ENCODE results near the gene NTRK2. TPM values are rescaled to one million over a fixed set of nuclear protein-coding genes. Genes with fewer than 3 reads are reported as not detected.

The NTRK2 gene
- total RNA-seq, 1 experiment from 2014 or later, result not detected

GRCh38 chr9:84779883-84780282, 110.4 kb downstream of the NTRK2 start:
- Histone ChIP-seq H3K27ac (no peak overlapping the region), H3K9me3 (ENCODE audit: insufficient read depth, low read depth) (no peaks in the 10 kb centered on the region), H3F3A (ENCODE audit: insufficient read depth, low read depth) (no peaks in the 10 kb centered on the region), H3K9me2 (ENCODE audit: insufficient read depth) (no peaks in the 10 kb centered on the region), H3K36me3 (ENCODE audit: low read depth) (no peaks in the 10 kb centered on the region), H3K4me2 (no peak overlapping the region), H3K4me1 (replicated peaks; ENCODE audit: insufficient read depth) (no peaks in the 10 kb centered on the region), H4K20me1 (ENCODE audit: insufficient read depth) (no peaks in the 10 kb centered on the region), H3K4me3 (no peak overlapping the region), H3K27me3 (ENCODE audit: insufficient read depth, low read depth) (peaks cover 6% of the 10 kb centered on the region; the same call in 1 of the 2 replicates), H3K79me2 (ENCODE audit: low read depth) (no peaks in the 10 kb centered on the region), H2AFZ (no peak overlapping the region)
- BruUV-seq (replicated peaks), result no TSS peak
- POLR2A ChIA-PET (ENCODE audit: unreplicated experiment), result no interaction called here
- CTCF ChIA-PET, result no interaction called here
- TF ChIP-seq, protein P1, sequence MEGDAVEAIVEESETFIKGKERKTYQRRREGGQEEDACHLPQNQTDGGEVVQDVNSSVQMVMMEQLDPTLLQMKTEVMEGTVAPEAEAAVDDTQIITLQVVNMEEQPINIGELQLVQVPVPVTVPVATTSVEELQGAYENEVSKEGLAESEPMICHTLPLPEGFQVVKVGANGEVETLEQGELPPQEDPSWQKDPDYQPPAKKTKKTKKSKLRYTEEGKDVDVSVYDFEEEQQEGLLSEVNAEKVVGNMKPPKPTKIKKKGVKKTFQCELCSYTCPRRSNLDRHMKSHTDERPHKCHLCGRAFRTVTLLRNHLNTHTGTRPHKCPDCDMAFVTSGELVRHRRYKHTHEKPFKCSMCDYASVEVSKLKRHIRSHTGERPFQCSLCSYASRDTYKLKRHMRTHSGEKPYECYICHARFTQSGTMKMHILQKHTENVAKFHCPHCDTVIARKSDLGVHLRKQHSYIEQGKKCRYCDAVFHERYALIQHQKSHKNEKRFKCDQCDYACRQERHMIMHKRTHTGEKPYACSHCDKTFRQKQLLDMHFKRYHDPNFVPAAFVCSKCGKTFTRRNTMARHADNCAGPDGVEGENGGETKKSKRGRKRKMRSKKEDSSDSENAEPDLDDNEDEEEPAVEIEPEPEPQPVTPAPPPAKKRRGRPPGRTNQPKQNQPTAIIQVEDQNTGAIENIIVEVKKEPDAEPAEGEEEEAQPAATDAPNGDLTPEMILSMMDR (conservative IDR thresholded peaks at IDR 0.05), result no peak
- intact Hi-C loops (cut with micrococcal nuclease; ENCODE audit: unreplicated experiment), result loop anchor here (10.0 kb wide), 1 partner anchor 385 kb away; no protein-coding TSS in a partner anchor
- DNase-seq, result no peak

DNA sequence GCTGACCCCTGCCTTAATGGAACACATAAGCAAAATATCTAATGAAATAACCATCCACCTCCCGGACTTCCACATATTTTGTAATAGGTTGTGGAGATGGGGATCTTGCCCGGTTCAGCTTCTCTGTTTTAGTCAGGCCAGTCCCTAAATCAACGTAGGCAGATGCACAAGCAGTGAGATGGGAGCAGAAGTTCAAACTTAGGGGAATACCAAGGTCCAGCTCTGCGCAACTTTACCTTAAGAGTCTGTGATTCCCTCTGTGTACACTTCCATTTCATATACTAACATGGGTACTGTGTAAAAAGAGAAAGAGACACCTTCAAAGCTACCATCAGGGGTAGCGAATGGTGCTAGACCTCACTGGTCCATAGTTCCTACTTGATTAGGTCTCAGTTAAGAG, 110.9 kb downstream of the NTRK2 start:
- BruUV-seq (replicated peaks), result no TSS peak
- Histone ChIP-seq H3K36me3 (ENCODE audit: low read depth) (no peaks in the 10 kb centered on the region), H3K4me3 (no peak overlapping the region), H3K4me2 (no peak overlapping the region), H3K27me3 (ENCODE audit: insufficient read depth, low read depth) (peaks cover 10% of the 10 kb centered on the region; the same call in 1 of the 2 replicates), H2AFZ (no peak overlapping the region), H4K20me1 (ENCODE audit: insufficient read depth) (no peaks in the 10 kb centered on the region), H3K4me1 (replicated peaks; ENCODE audit: insufficient read depth) (no peaks in the 10 kb centered on the region), H3K9me3 (ENCODE audit: insufficient read depth, low read depth) (no peaks in the 10 kb centered on the region), H3K9me2 (ENCODE audit: insufficient read depth) (no peaks in the 10 kb centered on the region), H3F3A (ENCODE audit: insufficient read depth, low read depth) (no peaks in the 10 kb centered on the region), H3K79me2 (ENCODE audit: low read depth) (no peaks in the 10 kb centered on the region), H3K27ac (no peak overlapping the region)
- POLR2A ChIA-PET (ENCODE audit: unreplicated experiment), result no interaction called here
- TF ChIP-seq, protein P1 (conservative IDR thresholded peaks at IDR 0.05), result no peak
- no peak for TF ChIP-seq EZH2 (IDR thresholded peaks at IDR 0.05; ENCODE audit: low read depth)
- CTCF ChIA-PET, result no interaction called here
- intact Hi-C loops (cut with micrococcal nuclease; ENCODE audit: unreplicated experiment), result loop anchor here (10.0 kb wide), 1 partner anchor 386 kb away; no protein-coding TSS in a partner anchor
- no peak for DNase-seq

DNA sequence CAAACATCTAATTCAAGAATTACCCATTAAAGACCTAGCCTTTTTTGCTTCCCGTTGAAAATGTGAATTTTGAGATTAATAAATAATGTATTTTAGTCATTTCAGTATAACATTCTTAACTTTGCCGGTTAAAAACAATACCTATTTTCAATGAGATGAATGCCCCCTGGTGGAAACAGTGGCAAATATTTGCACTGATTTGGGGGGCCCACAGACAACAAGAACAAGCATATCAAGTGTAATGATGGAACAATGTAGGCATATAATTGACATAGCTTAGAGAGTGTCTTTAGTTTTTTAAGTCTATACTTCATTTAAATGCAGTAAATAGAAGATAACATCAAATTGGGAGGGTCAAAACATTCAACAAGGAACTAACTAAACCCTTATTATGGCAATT, 111.9 kb downstream of the NTRK2 start:
- no peak overlapping the region for H2AFZ ChIP-seq
- no peak for DNase-seq
- no peak overlapping the region for H3K27ac ChIP-seq
- H4K20me1 ChIP-seq (ENCODE audit: insufficient read depth), result no peaks in the 10 kb centered on the region
- intact Hi-C loops (cut with micrococcal nuclease; ENCODE audit: unreplicated experiment), result loop anchor here (10.0 kb wide), 1 partner anchor 387 kb away; no protein-coding TSS in a partner anchor
- no peaks in the 10 kb centered on the region for H3F3A ChIP-seq (ENCODE audit: insufficient read depth, low read depth)
- no peak overlapping the region for H3K4me2 ChIP-seq
- H3K36me3 ChIP-seq (ENCODE audit: low read depth), result no peaks in the 10 kb centered on the region
- ChIA-PET POLR2A (ENCODE audit: unreplicated experiment) (no interaction called here), CTCF (no interaction called here)
- peaks cover 10% of the 10 kb centered on the region; the same call in 1 of the 2 replicates for H3K27me3 ChIP-seq (ENCODE audit: insufficient read depth, low read depth)
- no peaks in the 10 kb centered on the region for H3K9me3 ChIP-seq (ENCODE audit: insufficient read depth, low read depth)
- no peak for TF ChIP-seq EZH2 (IDR thresholded peaks at IDR 0.05; ENCODE audit: low read depth)
- TF ChIP-seq, protein P1 (conservative IDR thresholded peaks at IDR 0.05), result peak; percentile 55
- H3K9me2 ChIP-seq (ENCODE audit: insufficient read depth), result no peaks in the 10 kb centered on the region
- no peaks in the 10 kb centered on the region for H3K4me1 ChIP-seq (replicated peaks; ENCODE audit: insufficient read depth)
- no TSS peak for BruUV-seq (replicated peaks)
- H3K79me2 ChIP-seq (ENCODE audit: low read depth), result no peaks in the 10 kb centered on the region
- no peak overlapping the region for H3K4me3 ChIP-seq
